ENCODE data around the gene PAX5. TPM values are rescaled to one million over a fixed set of nuclear protein-coding genes. Genes with fewer than 3 reads are reported as not detected.
A peak's percentile ranks its signal among the peaks of the same experiment; 100 is the strongest.

Gene PAX5
- total and polyA plus RNA-seq, 2 donors (not counting 1 experiment from before 2014, with no cell fraction given): 196 to 275 TPM

GRCh38 chr9:36840898-36841536 lies 193.1 kb downstream of the PAX5 start:
- intact Hi-C loops (cut with micrococcal nuclease): no loop called here
- H3K27ac Mint-ChIP-seq: peak overlapping the region; percentile 70

More at GRCh38 chr9:36840898-36841536, 193.1 kb downstream of the PAX5 start:
- no peak for ATAC-seq (ENCODE audit: low read depth)
- CTCF ChIA-PET: no interaction called here
- Histone ChIP-seq H3K4me2 (replicated peaks; ENCODE audit: low read depth, low read length, poor library complexity, severe bottlenecking) (no peak overlapping the region), H3K27ac (ENCODE audit: low read length in 2 of 2) (no peak overlapping the region), H3K4me3 (ENCODE audit: control extremely low read depth in 1 of 5, extremely low read depth in 1 of 5, insufficient read depth in 1 of 5, low read depth in 2 of 5, low read length in 4 of 5) (no peak overlapping the region), H4K20me1 (ENCODE audit: control insufficient read depth, insufficient read depth, low read length, poor library complexity, severe bottlenecking) (peaks cover 93% of the 10 kb centered on the region), H2AFZ (ENCODE audit: insufficient read depth, low read depth, low read length, poor library complexity, severe bottlenecking) (no peak overlapping the region), H3K9ac (ENCODE audit: low read length) (no peak overlapping the region), H3K79me2 (ENCODE audit: control insufficient read depth, insufficient read depth, low read length) (no peaks in the 10 kb centered on the region), H3K4me1 (ENCODE audit: control insufficient read depth in 2 of 2, insufficient read depth in 2 of 2, low read length in 2 of 2) (peaks cover 0 to 4% of the 10 kb centered on the region in 2 donors), H3K27me3 (replicated peaks in 1 of 4; ENCODE audit: control extremely low read depth in 1 of 4, control insufficient read depth in 3 of 4, insufficient read depth in 4 of 4, low read length in 3 of 4) (no peaks in the 10 kb centered on the region), H3K36me3 (replicated peaks in 1 of 2; ENCODE audit: control extremely low read depth in 1 of 2, control insufficient read depth in 1 of 2, extremely low read depth in 1 of 2, insufficient read depth in 2 of 2, low read length in 1 of 2) (peaks cover 0 to 91% of the 10 kb centered on the region in 2 experiments), H3K9me3 (ENCODE audit: control extremely low read depth in 1 of 3, control insufficient read depth in 2 of 3, insufficient read depth in 1 of 3, low read length in 2 of 3) (no peaks in the 10 kb centered on the region)
- no peaks in the 10 kb centered on the region for H3K9me3 Mint-ChIP-seq (ENCODE audit: insufficient read depth)
- H3K4me3 Mint-ChIP-seq: no peak overlapping the region
- POLR2A ChIA-PET: no interaction called here
- H3K27me3 Mint-ChIP-seq: no peaks in the 10 kb centered on the region
- H3K4me1 Mint-ChIP-seq: peaks cover 12% of the 10 kb centered on the region
- 91% methylated on average over 2 of the region's 2 CpGs for WGBS (ENCODE audit: insufficient coverage)
- no peak for TF ChIP-seq EZH2 (IDR thresholded peaks at IDR 0.05; ENCODE audit: borderline replicate concordance, insufficient read depth, low read depth, low read length, poor library complexity, severe bottlenecking)
- TF ChIP-seq, protein P1, sequence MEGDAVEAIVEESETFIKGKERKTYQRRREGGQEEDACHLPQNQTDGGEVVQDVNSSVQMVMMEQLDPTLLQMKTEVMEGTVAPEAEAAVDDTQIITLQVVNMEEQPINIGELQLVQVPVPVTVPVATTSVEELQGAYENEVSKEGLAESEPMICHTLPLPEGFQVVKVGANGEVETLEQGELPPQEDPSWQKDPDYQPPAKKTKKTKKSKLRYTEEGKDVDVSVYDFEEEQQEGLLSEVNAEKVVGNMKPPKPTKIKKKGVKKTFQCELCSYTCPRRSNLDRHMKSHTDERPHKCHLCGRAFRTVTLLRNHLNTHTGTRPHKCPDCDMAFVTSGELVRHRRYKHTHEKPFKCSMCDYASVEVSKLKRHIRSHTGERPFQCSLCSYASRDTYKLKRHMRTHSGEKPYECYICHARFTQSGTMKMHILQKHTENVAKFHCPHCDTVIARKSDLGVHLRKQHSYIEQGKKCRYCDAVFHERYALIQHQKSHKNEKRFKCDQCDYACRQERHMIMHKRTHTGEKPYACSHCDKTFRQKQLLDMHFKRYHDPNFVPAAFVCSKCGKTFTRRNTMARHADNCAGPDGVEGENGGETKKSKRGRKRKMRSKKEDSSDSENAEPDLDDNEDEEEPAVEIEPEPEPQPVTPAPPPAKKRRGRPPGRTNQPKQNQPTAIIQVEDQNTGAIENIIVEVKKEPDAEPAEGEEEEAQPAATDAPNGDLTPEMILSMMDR (IDR thresholded peaks at IDR 0.05): no peak
- DNase-seq: no peak

Measured in B cell (primary cell).